SH-SY5Y (cell line): ENCODE results near the gene SLC35F1.

Experiments
- GATA2 ChIP-seq: IDR thresholded peaks from 2 replicates; pipeline ENCODE4 v1.6.1; 2011; ENCODE audit warnings: mild to moderate bottlenecking, low read depth, low read length
- GATA3 ChIP-seq: IDR thresholded peaks from 2 replicates; pipeline ENCODE4 v1.6.1; 2011; ENCODE audit warnings: low read depth, mild to moderate bottlenecking, low read length, moderate library complexity

- no peak for TF ChIP-seq GATA2
- no peak for TF ChIP-seq GATA3
Measured at GRCh38 chr6:118215269-118215668, 308.2 kb downstream of the SLC35F1 start.
